NT2/D1 (cell line): ENCODE results near the gene CRYGC.

ENCODE experiments used
- SUZ12 ChIP-seq: IDR thresholded peaks from 2 replicates; pipeline ENCODE4 v1.6.1; 2011; ENCODE audit not compliant: insufficient read length, insufficient read depth; ENCODE audit errors: extremely low read depth
- YY1 ChIP-seq: IDR thresholded peaks from 2 replicates; pipeline ENCODE4 v1.6.1; 2011; ENCODE audit not compliant: insufficient read length, insufficient read depth

DNA sequence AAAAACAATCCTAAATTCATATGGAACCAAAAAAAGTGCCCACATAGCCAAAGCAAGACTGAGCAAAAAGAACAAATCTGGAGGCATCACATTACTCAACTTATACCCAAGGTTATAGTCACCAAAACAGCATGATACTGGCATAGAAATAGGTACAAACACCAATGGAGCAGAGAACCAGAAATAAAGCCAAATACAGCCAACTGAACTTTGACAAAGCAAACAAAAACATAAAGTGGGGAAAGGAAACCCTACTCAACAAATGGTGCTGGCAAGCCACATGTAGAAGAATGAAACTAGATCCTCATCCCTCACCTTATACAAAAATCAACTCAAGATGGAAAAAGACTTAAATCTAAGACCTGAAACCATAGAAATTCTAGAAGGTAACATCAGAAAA, 45.8 kb downstream of the CRYGC start:
- TF ChIP-seq SUZ12 (no peak), YY1 (no peak)
